Neural cell (in vitro differentiated cells): ENCODE results near the gene CNOT6. TPM values are rescaled to one million over a fixed set of nuclear protein-coding genes. Genes with fewer than 3 reads are reported as not detected.

Experiments
- H2AFZ ChIP-seq: fragments of 200-600, 300-800 bp; sonication (generic), shearing (Covaris generic); 2 replicates; pipeline ENCODE4 v1.6.0; 2014; ENCODE audit warnings: low read depth, mild to moderate bottlenecking, antibody characterized with exemption, low read length, moderate library complexity
- H3F3A ChIP-seq: fragments of 200-600 bp; shearing (Covaris generic); 2 replicates; pipeline ENCODE4 v1.6.1; 2016; ENCODE audit warnings: mild to moderate bottlenecking, moderate library complexity, mixed read lengths, antibody characterized with exemption, low read length; ENCODE audit not compliant: insufficient read depth, poor library complexity, severe bottlenecking
- H3K27ac ChIP-seq: fragments of 200-600, 300-800 bp; sonication (generic), shearing (Covaris generic); 2 replicates; pipeline ENCODE4 v1.5.1; 2014; ENCODE audit warnings: mild to moderate bottlenecking, low read length, moderate library complexity
- H3K27me3 ChIP-seq: fragments of 300-800, 200-600 bp; sonication (generic), shearing (Covaris generic); 2 replicates; pipeline ENCODE4 v1.6.0; 2014; ENCODE audit warnings: mild to moderate bottlenecking, low read depth, low read length, moderate library complexity; ENCODE audit not compliant: insufficient read depth
- H3K36me3 ChIP-seq: fragments of 300-800, 200-600 bp; sonication (generic), shearing (Covaris generic); 2 replicates; pipeline ENCODE4 v1.5.1; 2014; ENCODE audit warnings: mild to moderate bottlenecking, antibody characterized with exemption, low read length, moderate library complexity; ENCODE audit not compliant: insufficient read depth
- H3K4me2 ChIP-seq: fragments of 300-800, 200-600 bp; sonication (generic), shearing (Covaris generic); 2 replicates; pipeline ENCODE4 v1.6.0; 2014; ENCODE audit warnings: mild to moderate bottlenecking, low read length
- H3K4me3 ChIP-seq: fragments of 300-800, 200-600 bp; sonication (generic), shearing (Covaris generic); 2 replicates; pipeline ENCODE4 v1.5.1; 2014; ENCODE audit warnings: mild to moderate bottlenecking, low read length, moderate library complexity
- H3K79me2 ChIP-seq: fragments of 200-600 bp; shearing (Covaris generic); replicated peaks from 2 replicates; pipeline ENCODE4 v1.6.0; 2014; ENCODE audit warnings: mild to moderate bottlenecking, low read length, moderate library complexity; ENCODE audit not compliant: insufficient read depth
- H3K9ac ChIP-seq: fragments of 300-800, 200-600 bp; sonication (generic), shearing (Covaris generic); 2 replicates; pipeline ENCODE4 v1.6.1; 2016; ENCODE audit warnings: mild to moderate bottlenecking, low read length, mixed read lengths
- H3K9me2 ChIP-seq: fragments of 200-600 bp; shearing (Covaris generic); 2 replicates; pipeline ENCODE4 v1.6.1; 2016; ENCODE audit warnings: mild to moderate bottlenecking, low read length, mixed read lengths; ENCODE audit not compliant: insufficient read depth
- H3K9me3 ChIP-seq: fragments of 200-600, 300-800 bp; sonication (generic), shearing (Covaris generic); 2 replicates; pipeline ENCODE4 v1.6.1; 2016; ENCODE audit warnings: mild to moderate bottlenecking, mixed run types, low read length, moderate library complexity, mixed read lengths
- H4K20me1 ChIP-seq: fragments of 200-600 bp; shearing (Covaris generic); 2 replicates; pipeline ENCODE4 v1.6.1; 2016; ENCODE audit warnings: mild to moderate bottlenecking, mixed run types; ENCODE audit not compliant: insufficient read depth
- EP300 ChIP-seq: fragments of 450-650 bp; conservative IDR thresholded peaks from 2 replicates; pipeline ENCODE4 v1.6.1; 2014; ENCODE audit warnings: antibody characterized with exemption, mild to moderate bottlenecking, moderate library complexity; ENCODE audit not compliant: poor library complexity, severe bottlenecking
- EZH2 ChIP-seq: fragments of 200-600, 300-800 bp; shearing (Covaris generic), sonication (generic); IDR thresholded peaks from 2 replicates; pipeline ENCODE4 v1.6.1; 2014; ENCODE audit warnings: antibody characterized with exemption, low read length, borderline replicate concordance, mild to moderate bottlenecking; ENCODE audit not compliant: insufficient read depth, poor library complexity, severe bottlenecking
- MXI1 ChIP-seq: fragments of 450-650 bp; conservative IDR thresholded peaks from 2 replicates; pipeline ENCODE4 v1.6.1; 2014; ENCODE audit warnings: antibody characterized with exemption, mild to moderate bottlenecking; ENCODE audit not compliant: poor library complexity, severe bottlenecking
- POLR2AphosphoS5 ChIP-seq: IDR thresholded peaks from 2 replicates; pipeline ENCODE4 v1.6.1; 2012
- RAD21 ChIP-seq: fragments of 450-650 bp; conservative IDR thresholded peaks from 2 replicates; pipeline ENCODE4 v1.6.1; 2014; ENCODE audit warnings: antibody characterized with exemption, mild to moderate bottlenecking, moderate library complexity
- REST ChIP-seq: IDR thresholded peaks from 2 replicates; pipeline ENCODE4 v1.6.1; 2012; ENCODE audit warnings: borderline replicate concordance
- SMC3 ChIP-seq: fragments of 450-650 bp; conservative IDR thresholded peaks from 2 replicates; pipeline ENCODE4 v1.6.1; 2014; ENCODE audit warnings: antibody characterized with exemption, mild to moderate bottlenecking, moderate library complexity; ENCODE audit not compliant: poor library complexity
- TAF1 ChIP-seq: IDR thresholded peaks from 2 replicates; pipeline ENCODE4 v1.6.1; 2012; ENCODE audit warnings: low read depth
- polyA plus RNA-seq: library from polyadenylated mRNA; depleted of rRNA; stranded (reverse); fragments of >200 nt; gene quantifications from 2 replicates; pipeline ENCODE4 v1.2.3, GENCODE V29; 2014
- TF ChIP-seq, protein P1 (sequence below): fragments of 450-650 bp; IDR thresholded peaks from 2 replicates; pipeline ENCODE4 v1.5.1; 2014; ENCODE audit warnings: antibody characterized with exemption, mild to moderate bottlenecking, moderate library complexity; ENCODE audit not compliant: poor library complexity, severe bottlenecking

The CNOT6 gene
- polyA plus RNA-seq, 1 donor from 2014 or later: 43.0 TPM

GRCh38 chr5:180555168-180555921 is 61.2 kb downstream of the CNOT6 start:
- H3K79me2 ChIP-seq: peaks cover 15% of the 10 kb centered on the region
- H4K20me1 ChIP-seq: no peaks in the 10 kb centered on the region
- no peak overlapping the region for H3K4me2 ChIP-seq

GRCh38 chr5:180557217-180557809 is 63.1 kb downstream of the CNOT6 start:
- peaks cover 16% of the 10 kb centered on the region for H3K79me2 ChIP-seq
- H3K27ac ChIP-seq: no peak overlapping the region
- H3K36me3 ChIP-seq: peaks cover 26% of the 10 kb centered on the region
- H3K27me3 ChIP-seq: no peaks in the 10 kb centered on the region
- no peak overlapping the region for H3K4me3 ChIP-seq
- no peaks in the 10 kb centered on the region for H3K9me3 ChIP-seq
- H2AFZ ChIP-seq: no peak overlapping the region
- H4K20me1 ChIP-seq: no peaks in the 10 kb centered on the region
- H3K9ac ChIP-seq: no peak overlapping the region
- H3K9me2 ChIP-seq: no peaks in the 10 kb centered on the region
- H3K4me2 ChIP-seq: no peak overlapping the region
- H3F3A ChIP-seq: no peaks in the 10 kb centered on the region
- TF ChIP-seq MXI1 (no peak), EP300 (no peak), POLR2AphosphoS5 (no peak), TAF1 (no peak), REST (no peak)
- TF ChIP-seq, protein P1, sequence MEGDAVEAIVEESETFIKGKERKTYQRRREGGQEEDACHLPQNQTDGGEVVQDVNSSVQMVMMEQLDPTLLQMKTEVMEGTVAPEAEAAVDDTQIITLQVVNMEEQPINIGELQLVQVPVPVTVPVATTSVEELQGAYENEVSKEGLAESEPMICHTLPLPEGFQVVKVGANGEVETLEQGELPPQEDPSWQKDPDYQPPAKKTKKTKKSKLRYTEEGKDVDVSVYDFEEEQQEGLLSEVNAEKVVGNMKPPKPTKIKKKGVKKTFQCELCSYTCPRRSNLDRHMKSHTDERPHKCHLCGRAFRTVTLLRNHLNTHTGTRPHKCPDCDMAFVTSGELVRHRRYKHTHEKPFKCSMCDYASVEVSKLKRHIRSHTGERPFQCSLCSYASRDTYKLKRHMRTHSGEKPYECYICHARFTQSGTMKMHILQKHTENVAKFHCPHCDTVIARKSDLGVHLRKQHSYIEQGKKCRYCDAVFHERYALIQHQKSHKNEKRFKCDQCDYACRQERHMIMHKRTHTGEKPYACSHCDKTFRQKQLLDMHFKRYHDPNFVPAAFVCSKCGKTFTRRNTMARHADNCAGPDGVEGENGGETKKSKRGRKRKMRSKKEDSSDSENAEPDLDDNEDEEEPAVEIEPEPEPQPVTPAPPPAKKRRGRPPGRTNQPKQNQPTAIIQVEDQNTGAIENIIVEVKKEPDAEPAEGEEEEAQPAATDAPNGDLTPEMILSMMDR: no peak

More at GRCh38 chr5:180555168-180555921, 61.2 kb downstream of the CNOT6 start:
- Histone ChIP-seq H3K36me3 (peaks cover 21% of the 10 kb centered on the region), H3K27me3 (no peaks in the 10 kb centered on the region), H3F3A (no peaks in the 10 kb centered on the region), H3K27ac (no peak overlapping the region), H3K9me2 (no peaks in the 10 kb centered on the region), H3K9me3 (no peaks in the 10 kb centered on the region), H2AFZ (no peak overlapping the region), H3K4me3 (no peak overlapping the region), H3K9ac (no peak overlapping the region)
- no peak for TF ChIP-seq RAD21
- no peak for TF ChIP-seq MXI1
- no peak for TF ChIP-seq TAF1
- no peak for TF ChIP-seq SMC3
- TF ChIP-seq REST: no peak
- TF ChIP-seq EP300: no peak
- TF ChIP-seq, protein P1: no peak
- TF ChIP-seq EZH2: no peak
- TF ChIP-seq POLR2AphosphoS5: no peak
